Muscle of arm (tissue), 12 donors: ENCODE measurements around the gene IFNL1. TPM values are rescaled to one million over a fixed set of nuclear protein-coding genes. Genes with fewer than 3 reads are reported as not detected.
"Not testable (repeated sequence)": the region's sequence is repeated elsewhere in the genome, so short reads cannot be mapped to it uniquely, and the experiment has no call there.

Experiments used
- DNase-seq: peaks from one replicate; pipeline ENCODE4 v3.0.0-alpha.2; 2013
- polyA plus RNA-seq, 12 donors: library from polyadenylated mRNA; unstranded; fragments of 120-200 nt; gene quantifications; one replicate each; pipeline ENCODE4 v1.2.1, GENCODE V29; 2013; ENCODE audit not compliant: insufficient read length in 12 of 12

IFNL1 gene
- polyA plus RNA-seq, 12 donors: not detected

DNA sequence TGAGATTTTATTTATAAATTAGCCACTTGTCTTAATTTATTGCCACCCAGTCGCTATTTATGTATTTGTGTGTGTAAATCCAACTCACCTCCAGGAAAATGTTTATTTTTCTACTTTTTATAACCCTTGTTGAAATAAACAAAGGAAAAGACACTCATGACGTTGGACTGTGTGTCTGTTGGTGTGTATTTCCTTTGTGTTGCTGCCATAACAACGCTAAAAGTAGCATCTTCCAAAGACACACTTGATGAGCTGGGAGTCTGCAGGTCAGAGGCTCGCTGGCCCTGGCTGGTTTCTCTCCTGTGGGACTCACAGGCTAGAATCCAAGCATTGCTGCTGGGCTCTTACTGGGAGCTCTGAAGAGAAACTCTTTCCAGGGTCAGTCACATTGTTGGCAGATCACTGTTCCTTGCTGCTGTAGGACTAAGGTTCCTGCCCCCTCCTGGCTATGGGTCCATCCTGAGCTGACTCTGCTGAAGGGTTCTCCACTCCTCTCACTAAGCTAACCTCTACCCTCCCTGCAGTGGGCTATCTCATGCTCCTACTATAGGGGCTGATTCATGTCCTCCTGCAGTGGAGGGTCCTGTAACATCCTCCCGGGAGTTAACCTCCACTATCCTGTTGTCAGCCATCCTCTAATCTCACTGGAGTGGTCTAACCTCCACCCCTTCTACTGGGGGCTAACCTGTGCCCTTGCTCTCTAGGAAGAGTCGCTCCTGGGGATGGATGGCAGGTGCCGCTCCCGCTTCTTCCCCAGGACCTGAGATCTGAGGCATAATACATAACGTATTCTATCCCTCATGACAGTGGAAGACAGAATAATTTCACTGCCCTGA is 26.0 kb upstream of the IFNL1 start:
- no peak for DNase-seq

GRCh38 chr19:39273859-39274258 is 22.3 kb upstream of the IFNL1 start:
- DNase-seq: not testable (repeated sequence)

- no peak for DNase-seq
Observed at GRCh38 chr19:39275578-39275977, 20.6 kb upstream of the IFNL1 start.

DNA sequence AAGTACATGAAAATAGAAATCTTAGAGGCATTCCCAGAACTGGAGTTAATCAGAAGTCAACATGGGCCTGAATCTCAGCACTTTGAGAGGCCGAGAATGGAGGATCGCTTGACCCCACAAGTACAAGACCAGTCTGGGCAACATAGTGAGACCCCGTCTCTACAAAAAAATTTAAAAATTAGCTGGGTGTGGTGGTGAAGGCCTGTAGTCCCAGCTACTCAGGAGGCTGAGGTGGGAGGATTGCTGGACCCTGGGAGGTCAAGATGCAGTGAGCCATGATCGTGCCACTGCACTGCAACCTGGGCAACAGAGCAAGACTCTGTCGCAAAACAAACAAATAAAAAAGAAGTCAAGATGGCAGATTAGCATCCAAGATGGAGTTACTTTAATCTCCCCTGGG is 19.5 kb upstream of the IFNL1 start:
- DNase-seq: no peak

GRCh38 chr19:39277598-39277997 is 18.6 kb upstream of the IFNL1 start:
- DNase-seq: no peak

DNA sequence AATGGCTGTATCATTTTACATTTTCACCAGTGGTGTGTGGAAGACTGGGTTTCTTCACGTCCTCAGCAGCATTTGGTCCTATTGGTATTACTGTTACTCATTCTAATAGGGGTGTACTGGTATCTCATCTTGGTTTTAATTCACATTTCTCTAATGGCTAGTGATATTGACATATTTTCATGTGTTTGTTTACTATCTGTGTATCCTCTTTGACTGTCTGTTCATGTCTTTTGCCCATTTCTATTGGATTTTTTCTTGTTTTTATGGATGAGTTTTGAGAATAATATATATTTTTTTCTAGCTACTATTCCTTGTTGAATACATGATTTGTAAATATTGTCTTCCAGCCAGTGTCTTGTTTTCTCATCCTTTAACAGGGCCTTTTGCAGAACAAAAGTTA is 14.2 kb upstream of the IFNL1 start:
- DNase-seq: no peak

DNA sequence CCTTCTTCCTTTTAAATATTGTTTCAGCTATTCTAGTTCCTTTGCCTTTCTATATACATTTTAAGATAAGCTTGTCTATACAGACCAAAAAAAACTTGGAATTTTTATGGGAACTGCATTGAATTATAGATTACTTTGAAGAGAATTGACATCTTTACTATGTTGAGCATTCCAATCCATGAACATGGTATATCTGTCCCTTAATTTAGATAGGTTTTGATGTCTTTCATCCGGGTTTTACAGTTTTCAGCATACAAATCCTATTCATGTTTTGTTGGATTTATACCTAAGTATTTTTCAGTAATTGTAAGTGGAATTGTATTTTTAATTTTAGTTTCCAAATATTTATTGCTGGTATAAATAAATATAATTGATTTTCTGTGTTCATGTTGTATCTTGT is 12.2 kb upstream of the IFNL1 start:
- DNase-seq: no peak

DNA sequence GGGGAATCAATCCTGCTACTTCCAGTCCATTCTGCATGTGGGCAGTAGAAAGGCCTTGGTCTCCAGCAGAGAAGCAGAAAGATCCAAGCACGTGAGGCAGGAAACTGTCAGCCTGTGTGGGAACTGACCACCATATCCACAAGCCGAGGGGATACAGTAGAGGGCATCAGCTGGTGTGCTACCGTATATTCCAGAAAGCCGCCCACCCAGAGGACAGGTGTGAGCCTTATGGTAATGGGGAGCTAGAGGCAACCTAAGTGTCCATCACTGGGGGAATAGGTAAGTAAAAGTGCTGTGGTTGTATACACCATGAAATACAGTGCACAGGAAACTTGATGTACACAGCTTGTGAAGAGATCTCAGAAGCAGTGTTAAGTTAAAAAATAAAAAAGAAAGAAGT is 2.8 kb upstream of the IFNL1 start:
- no peak for DNase-seq

DNA sequence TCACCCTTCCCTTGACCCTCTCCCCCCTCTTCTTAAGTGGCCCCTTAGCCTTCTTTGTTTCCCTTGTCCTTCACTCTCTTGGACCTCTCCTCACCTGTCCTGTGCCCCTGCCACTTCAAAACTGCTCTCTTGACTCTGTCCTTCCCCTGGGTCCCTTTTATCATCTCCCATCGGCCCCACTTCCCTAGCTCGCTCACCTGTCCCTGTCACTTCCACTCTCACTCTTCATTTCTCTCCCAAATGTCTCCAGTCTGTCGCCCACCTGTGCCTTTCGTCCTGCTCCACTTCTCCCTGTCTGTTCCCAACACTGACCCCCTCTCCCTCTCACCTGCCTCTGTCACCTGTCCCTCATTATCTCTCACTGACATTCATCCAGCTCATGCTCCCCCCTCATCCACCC is 699 bp downstream of the IFNL1 start:
- no peak for DNase-seq

DNA sequence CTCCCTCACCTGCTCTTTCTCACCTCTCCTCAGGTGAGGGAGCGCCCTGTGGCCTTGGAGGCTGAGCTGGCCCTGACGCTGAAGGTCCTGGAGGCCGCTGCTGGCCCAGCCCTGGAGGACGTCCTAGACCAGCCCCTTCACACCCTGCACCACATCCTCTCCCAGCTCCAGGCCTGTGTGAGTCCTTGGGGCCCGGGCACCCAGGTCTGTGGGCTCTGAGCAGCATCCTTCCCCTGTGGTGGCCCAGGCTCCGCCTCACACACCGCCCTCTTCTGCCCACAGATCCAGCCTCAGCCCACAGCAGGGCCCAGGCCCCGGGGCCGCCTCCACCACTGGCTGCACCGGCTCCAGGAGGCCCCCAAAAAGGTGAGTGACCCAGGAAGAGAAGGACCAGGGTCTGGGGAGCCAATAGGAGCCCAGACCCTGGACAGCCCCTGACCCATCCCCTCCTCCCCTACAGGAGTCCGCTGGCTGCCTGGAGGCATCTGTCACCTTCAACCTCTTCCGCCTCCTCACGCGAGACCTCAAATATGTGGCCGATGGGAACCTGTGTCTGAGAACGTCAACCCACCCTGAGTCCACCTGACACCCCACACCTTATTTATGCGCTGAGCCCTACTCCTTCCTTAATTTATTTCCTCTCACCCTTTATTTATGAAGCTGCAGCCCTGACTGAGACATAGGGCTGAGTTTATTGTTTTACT is 1.9 kb downstream of the IFNL1 start:
- no peak for DNase-seq

- DNase-seq: no peak
Observed at GRCh38 chr19:39299404-39299803, 3.2 kb downstream of the IFNL1 start.

DNA sequence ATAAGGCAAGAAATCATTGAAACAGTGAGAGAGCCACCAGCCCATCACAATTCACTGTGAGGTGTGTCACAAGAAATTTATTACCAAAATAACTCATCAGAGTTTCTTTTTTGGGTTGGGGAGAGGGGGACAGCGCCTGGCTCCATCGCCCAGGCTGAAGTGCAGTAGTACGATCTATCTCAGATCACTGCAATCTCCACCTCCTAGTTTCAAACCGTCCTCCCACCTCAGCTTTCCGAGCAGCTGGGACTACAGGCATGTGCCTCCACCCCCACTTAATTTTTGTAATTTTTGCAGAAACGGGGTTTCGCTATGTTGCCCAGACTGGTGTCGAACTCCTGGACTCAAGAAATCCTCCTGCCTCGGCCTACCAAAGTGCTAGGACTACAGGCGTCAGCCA is 3.6 kb downstream of the IFNL1 start:
- no peak for DNase-seq

- DNase-seq: no peak
Observed at GRCh38 chr19:39301021-39301420, 4.8 kb downstream of the IFNL1 start.

- DNase-seq: no peak
Observed at GRCh38 chr19:39301562-39301961, 5.4 kb downstream of the IFNL1 start.

- DNase-seq: no peak
Observed at GRCh38 chr19:39303373-39304184, 7.4 kb downstream of the IFNL1 start.

DNA sequence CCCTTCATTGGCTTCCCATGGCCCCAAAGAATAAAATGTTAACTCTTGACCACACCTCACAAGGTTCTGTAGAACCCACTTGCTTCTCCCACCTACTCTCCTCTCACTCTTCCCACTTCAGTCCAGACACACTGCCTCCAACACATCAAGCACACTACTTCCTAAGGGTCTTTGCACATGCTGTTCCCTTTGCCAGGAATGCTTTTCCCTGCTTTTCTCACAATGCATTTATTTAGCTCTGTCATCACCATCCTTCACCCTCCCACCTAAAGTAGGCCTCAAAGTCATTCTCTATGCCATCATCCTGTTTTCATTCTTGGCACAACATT is 7.9 kb downstream of the IFNL1 start:
- no peak for DNase-seq

DNA sequence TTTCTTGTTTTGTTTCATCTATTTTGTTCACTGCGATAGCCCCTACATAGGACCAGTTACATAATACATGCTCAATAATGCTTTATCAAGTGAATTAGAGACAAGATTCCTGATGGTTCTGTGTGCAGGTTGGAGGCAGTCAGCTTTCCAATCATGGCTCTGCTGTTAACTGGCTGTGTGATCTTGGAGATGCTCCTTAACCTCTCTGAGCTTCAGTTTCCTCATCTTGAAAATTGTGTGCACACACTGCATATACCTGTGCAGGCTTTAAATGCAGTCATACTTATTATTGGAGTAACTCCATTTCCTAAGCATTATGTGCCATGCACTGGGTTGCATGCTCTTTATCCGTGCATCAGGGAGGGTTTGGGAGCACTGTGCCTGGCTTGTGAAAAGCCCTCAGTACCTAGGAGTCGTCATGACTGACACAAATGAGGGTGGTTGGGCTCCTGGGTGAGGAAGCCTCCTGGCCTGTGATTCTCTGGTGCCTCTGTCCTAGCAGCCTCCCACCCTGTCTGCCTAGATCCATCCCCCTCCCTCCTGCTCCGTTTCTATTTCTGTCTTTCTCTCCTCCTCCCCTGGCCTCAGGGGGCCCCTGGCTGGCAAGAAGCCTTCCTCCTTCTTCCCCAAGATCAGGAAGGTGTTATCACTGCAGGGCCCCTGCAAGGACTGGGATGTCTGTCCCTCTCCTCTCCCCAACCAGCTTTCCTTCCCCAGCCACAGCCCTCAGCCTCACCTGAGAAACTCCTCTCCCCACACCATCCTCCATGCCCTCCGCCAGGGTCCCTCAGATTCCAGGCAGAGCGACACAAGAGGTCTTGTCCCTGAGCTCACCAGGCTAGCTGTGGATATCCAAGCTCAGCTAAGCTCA is 8.7 kb downstream of the IFNL1 start:
- DNase-seq: no peak

DNA sequence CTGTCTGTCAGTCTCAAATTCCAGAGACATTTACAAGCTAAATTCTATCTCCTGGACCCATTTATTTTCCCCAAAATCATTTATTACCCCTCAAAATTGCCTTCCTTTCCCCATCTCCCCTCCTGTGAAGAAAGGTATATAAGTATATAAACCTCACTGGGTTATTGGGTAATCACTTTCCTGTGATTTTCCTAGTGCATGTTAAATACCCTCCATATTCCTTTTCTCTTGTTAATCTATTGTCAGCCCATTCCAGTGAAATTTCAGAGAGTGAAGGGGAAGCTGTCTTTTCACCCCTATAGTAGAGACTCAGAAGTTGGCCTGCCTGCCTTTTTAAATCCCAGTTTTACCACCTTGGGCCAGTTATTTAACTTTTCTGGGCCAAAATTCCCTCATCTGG is 9.9 kb downstream of the IFNL1 start:
- DNase-seq: no peak

DNA sequence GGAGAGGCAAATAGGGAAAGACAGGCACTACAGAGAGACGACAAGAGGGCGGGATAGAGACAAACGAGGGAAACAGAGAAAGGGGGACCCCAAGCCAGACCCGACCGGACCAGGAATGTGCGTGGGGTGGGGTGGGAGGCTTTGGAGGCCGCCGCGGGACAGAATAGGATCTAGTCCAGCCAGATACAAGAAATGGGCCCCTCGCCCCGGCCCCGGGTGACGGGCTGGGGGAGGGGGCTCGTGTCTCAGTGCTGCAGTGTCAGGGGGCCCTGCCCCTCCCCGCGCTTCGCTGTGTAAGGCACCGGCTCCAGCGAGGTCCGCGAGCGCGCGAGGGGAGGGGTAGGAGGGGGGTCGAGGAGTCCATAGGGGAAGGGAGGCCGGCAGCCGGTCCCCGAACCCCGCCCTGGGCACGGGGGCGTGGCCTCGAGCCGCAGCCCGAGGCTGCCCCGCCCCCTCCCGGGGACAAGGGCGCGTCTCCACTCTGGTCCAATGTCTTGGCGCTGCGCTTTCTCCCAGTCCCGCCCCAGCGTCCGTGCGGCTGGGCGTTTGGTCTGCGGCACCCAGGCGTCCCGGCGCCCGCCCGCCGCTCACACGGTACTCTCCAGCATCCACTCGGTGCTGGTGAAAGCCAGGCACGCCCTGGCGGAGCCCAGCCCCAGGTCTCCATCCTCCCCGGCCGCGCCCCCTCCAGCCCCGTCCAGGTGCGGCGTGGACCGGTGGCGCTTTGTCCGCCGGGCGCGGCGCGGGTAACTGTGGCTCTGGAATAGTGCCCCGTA is 11.0 kb downstream of the IFNL1 start:
- no peak for DNase-seq

DNA sequence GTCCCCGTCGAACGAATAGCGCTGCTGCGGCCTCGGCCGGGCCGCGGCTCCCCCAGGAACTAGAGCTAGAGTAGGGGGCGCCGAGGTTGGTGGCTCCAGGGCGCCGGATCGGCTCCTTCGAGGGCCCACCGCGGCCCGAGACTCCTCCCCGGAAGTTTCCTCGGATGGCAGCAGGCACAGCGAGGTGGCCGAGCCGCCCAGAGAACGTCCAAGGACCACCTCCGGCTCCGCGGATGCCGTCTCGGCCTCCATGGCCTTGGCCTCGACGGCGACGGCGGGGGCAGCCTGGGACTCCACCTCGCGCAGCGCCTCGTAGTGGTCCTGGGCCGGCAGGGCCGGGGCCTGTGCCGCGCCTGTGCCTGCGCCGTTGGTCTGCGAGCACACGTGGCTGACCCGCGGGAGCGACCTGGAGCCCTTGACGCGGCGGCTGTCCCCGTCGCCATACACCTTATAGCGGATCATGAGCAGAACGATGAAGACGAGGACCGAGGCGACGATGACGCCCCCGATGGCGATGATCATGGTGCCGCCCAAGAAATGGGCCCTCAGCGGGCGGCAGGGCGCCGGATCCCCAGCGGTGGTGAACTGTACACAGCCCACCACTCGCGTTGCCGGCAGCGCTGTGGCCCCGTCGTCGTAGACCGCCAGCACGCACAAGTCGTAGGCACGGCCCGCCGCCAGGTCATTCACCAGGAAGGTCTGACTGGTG is 11.8 kb downstream of the IFNL1 start:
- no peak for DNase-seq
